HEK293 (cell line): Measurements from ENCODE around the gene CPT1C.
A peak's percentile ranks its signal among the peaks of the same experiment; 100 is the strongest.

Source experiments
- KLF10 ChIP-seq: fragments of 450-650 bp; IDR thresholded peaks from 2 replicates; pipeline ENCODE4 v1.5.1; 2018; ENCODE audit warnings: missing biosample characterization, mild to moderate bottlenecking, missing genetic modification characterization
- PRDM1 ChIP-seq: fragments of 450-650 bp; formaldehyde crosslinking; IDR thresholded peaks from 2 replicates; pipeline ENCODE4; 2016; ENCODE audit warnings: missing biosample characterization, missing genetic modification characterization
- TRIM28 ChIP-seq: IDR thresholded peaks from 2 replicates; pipeline ENCODE4 v1.6.1; 2011; ENCODE audit warnings: low read length, control low read depth, borderline replicate concordance
- ZBTB7A ChIP-seq: fragments of 450-650 bp; formaldehyde crosslinking; IDR thresholded peaks from 2 replicates; pipeline ENCODE4 v1.5.1; 2016; ENCODE audit warnings: low read depth, missing biosample characterization, missing genetic modification characterization
- ZNF2 ChIP-seq: fragments of 450-650 bp; formaldehyde crosslinking; IDR thresholded peaks from 2 replicates; pipeline ENCODE4 v1.5.1; 2016; ENCODE audit warnings: missing biosample characterization, missing genetic modification characterization
- ZNF292 ChIP-seq: fragments of 450-650 bp; formaldehyde crosslinking; IDR thresholded peaks from 2 replicates; pipeline ENCODE4 v1.5.1; 2016; ENCODE audit warnings: low read depth, missing biosample characterization, missing genetic modification characterization, borderline replicate concordance
- ZNF544 ChIP-seq: fragments of 450-650 bp; formaldehyde crosslinking; IDR thresholded peaks from 2 replicates; pipeline ENCODE4 v1.5.0; 2017; ENCODE audit warnings: missing biosample characterization, missing genetic modification characterization
- ZNF660 ChIP-seq: fragments of 450-650 bp; IDR thresholded peaks from 2 replicates; pipeline ENCODE4 v1.5.1; 2018; ENCODE audit warnings: missing biosample characterization, mild to moderate bottlenecking, missing genetic modification characterization
- TF ChIP-seq, protein P1 (sequence below): fragments of 450-650 bp; formaldehyde crosslinking; IDR thresholded peaks from 2 replicates; pipeline ENCODE4 v1.5.1; 2017; ENCODE audit warnings: missing biosample characterization, missing genetic modification characterization
- TF ChIP-seq, protein P2 (sequence below): fragments of 450-650 bp; formaldehyde crosslinking; IDR thresholded peaks from 2 replicates; pipeline ENCODE4 v1.5.1; 2017; ENCODE audit warnings: missing biosample characterization, missing genetic modification characterization
- TF ChIP-seq, protein P3 (sequence below): fragments of 450-650 bp; formaldehyde crosslinking; IDR thresholded peaks from 2 replicates; pipeline ENCODE4 v1.5.1; 2016; ENCODE audit warnings: missing biosample characterization, missing genetic modification characterization
- TF ChIP-seq, protein P4 (sequence below): fragments of 450-650 bp; formaldehyde crosslinking; IDR thresholded peaks from 2 replicates; pipeline ENCODE4 v1.5.1; 2016; ENCODE audit warnings: missing biosample characterization, missing genetic modification characterization
- TF ChIP-seq, protein P5 (sequence below): fragments of 450-650 bp; formaldehyde crosslinking; conservative IDR thresholded peaks from 2 replicates; pipeline ENCODE4 v1.5.1; 2016; ENCODE audit warnings: low read depth, missing biosample characterization, missing genetic modification characterization
- TF ChIP-seq, protein P6 (sequence below): fragments of 450-650 bp; formaldehyde crosslinking; IDR thresholded peaks from 2 replicates; pipeline ENCODE4 v1.5.1; 2016; ENCODE audit warnings: missing biosample characterization, missing genetic modification characterization
- TF ChIP-seq, protein P7 (sequence below): fragments of 450-650 bp; formaldehyde crosslinking; IDR thresholded peaks from 2 replicates; pipeline ENCODE4 v1.5.1; 2016; ENCODE audit warnings: missing biosample characterization, missing genetic modification characterization
- TF ChIP-seq, protein P8 (sequence below): fragments of 450-650 bp; formaldehyde crosslinking; IDR thresholded peaks from 2 replicates; pipeline ENCODE4 v1.5.1; 2017; ENCODE audit warnings: missing biosample characterization, missing genetic modification characterization
- TF ChIP-seq, protein P9 (sequence below): fragments of 450-650 bp; formaldehyde crosslinking; IDR thresholded peaks from 2 replicates; pipeline ENCODE4 v1.5.1; 2016; ENCODE audit warnings: missing biosample characterization, missing genetic modification characterization

CPT1C gene

DNA sequence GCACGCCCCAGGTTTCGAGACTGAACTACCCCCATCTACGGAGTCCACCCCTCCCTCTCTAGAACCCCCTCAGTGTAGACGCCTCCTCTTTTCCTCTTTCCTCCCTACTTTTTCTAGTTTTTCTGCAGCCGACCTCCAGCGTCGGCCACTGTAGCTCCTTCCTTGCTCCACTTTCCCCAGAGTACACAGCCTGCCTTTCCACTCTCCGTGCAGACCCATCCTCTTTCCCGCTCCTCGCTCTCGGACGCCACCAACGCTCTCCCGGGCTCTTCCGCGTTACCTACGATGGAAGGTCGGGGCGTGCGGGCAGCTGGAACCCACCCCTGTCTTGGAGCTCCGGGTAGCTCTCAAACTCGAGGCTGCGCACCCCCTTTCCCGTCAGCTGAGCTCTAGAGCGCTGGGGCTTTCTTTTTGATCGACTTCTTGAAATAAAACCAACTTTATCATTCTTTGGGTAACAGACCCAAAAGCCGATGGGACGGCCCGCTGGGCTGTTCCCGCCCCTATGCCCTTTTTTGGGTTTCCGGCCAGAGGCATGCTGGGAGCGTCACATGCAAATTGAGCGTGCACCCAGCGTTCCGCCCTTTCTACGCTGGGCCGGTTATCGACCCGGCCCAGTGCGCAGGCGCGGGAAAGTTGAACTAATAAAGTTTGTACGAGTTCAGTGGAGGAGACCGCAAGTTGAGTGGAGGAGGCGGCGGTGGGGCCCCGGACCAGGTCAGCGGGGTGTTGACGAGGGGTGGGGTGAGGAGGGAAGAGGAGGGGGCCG is 25.4 kb upstream of the CPT1C start, which contains the start of the genes BCL2L12 and IRF3 (continued):
- TF ChIP-seq, protein P1, sequence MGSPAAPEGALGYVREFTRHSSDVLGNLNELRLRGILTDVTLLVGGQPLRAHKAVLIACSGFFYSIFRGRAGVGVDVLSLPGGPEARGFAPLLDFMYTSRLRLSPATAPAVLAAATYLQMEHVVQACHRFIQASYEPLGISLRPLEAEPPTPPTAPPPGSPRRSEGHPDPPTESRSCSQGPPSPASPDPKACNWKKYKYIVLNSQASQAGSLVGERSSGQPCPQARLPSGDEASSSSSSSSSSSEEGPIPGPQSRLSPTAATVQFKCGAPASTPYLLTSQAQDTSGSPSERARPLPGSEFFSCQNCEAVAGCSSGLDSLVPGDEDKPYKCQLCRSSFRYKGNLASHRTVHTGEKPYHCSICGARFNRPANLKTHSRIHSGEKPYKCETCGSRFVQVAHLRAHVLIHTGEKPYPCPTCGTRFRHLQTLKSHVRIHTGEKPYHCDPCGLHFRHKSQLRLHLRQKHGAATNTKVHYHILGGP: no peak; the same call in 1 of the 2 replicates
- TF ChIP-seq, protein P2, sequence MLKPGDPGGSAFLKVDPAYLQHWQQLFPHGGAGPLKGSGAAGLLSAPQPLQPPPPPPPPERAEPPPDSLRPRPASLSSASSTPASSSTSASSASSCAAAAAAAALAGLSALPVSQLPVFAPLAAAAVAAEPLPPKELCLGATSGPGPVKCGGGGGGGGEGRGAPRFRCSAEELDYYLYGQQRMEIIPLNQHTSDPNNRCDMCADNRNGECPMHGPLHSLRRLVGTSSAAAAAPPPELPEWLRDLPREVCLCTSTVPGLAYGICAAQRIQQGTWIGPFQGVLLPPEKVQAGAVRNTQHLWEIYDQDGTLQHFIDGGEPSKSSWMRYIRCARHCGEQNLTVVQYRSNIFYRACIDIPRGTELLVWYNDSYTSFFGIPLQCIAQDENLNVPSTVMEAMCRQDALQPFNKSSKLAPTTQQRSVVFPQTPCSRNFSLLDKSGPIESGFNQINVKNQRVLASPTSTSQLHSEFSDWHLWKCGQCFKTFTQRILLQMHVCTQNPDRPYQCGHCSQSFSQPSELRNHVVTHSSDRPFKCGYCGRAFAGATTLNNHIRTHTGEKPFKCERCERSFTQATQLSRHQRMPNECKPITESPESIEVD (tag by site-specific recombination): no peak
- no peak for TF ChIP-seq KLF10 (tag by site-specific recombination)
- TF ChIP-seq ZBTB7A (tag by site-specific recombination): no peak
- no peak for TF ChIP-seq ZNF292 (tag by site-specific recombination)
- TF ChIP-seq, protein P3, sequence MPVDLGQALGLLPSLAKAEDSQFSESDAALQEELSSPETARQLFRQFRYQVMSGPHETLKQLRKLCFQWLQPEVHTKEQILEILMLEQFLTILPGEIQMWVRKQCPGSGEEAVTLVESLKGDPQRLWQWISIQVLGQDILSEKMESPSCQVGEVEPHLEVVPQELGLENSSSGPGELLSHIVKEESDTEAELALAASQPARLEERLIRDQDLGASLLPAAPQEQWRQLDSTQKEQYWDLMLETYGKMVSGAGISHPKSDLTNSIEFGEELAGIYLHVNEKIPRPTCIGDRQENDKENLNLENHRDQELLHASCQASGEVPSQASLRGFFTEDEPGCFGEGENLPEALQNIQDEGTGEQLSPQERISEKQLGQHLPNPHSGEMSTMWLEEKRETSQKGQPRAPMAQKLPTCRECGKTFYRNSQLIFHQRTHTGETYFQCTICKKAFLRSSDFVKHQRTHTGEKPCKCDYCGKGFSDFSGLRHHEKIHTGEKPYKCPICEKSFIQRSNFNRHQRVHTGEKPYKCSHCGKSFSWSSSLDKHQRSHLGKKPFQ: no peak
- no peak for TF ChIP-seq TRIM28
- 0 out of 2 replicates have a peak, but pooled peaks have one; percentile 33 for TF ChIP-seq ZNF2 (tag by site-specific recombination)
- TF ChIP-seq, protein P4, sequence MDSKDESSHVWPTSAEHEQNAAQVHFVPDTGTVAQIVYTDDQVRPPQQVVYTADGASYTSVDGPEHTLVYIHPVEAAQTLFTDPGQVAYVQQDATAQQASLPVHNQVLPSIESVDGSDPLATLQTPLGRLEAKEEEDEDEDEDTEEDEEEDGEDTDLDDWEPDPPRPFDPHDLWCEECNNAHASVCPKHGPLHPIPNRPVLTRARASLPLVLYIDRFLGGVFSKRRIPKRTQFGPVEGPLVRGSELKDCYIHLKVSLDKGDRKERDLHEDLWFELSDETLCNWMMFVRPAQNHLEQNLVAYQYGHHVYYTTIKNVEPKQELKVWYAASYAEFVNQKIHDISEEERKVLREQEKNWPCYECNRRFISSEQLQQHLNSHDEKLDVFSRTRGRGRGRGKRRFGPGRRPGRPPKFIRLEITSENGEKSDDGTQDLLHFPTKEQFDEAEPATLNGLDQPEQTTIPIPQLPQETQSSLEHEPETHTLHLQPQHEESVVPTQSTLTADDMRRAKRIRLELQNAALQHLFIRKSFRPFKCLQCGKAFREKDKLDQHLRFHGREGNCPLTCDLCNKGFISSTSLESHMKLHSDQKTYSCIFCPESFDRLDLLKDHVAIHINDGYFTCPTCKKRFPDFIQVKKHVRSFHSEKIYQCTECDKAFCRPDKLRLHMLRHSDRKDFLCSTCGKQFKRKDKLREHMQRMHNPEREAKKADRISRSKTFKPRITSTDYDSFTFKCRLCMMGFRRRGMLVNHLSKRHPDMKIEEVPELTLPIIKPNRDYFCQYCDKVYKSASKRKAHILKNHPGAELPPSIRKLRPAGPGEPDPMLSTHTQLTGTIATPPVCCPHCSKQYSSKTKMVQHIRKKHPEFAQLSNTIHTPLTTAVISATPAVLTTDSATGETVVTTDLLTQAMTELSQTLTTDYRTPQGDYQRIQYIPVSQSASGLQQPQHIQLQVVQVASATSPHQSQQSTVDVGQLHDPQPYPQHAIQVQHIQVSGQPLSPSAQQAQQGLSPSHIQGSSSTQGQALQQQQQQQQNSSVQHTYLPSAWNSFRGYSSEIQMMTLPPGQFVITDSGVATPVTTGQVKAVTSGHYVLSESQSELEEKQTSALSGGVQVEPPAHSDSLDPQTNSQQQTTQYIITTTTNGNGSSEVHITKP (tag by site-specific recombination): peak; percentile 98
- TF ChIP-seq ZNF544 (tag by site-specific recombination): no peak
- TF ChIP-seq, protein P5, sequence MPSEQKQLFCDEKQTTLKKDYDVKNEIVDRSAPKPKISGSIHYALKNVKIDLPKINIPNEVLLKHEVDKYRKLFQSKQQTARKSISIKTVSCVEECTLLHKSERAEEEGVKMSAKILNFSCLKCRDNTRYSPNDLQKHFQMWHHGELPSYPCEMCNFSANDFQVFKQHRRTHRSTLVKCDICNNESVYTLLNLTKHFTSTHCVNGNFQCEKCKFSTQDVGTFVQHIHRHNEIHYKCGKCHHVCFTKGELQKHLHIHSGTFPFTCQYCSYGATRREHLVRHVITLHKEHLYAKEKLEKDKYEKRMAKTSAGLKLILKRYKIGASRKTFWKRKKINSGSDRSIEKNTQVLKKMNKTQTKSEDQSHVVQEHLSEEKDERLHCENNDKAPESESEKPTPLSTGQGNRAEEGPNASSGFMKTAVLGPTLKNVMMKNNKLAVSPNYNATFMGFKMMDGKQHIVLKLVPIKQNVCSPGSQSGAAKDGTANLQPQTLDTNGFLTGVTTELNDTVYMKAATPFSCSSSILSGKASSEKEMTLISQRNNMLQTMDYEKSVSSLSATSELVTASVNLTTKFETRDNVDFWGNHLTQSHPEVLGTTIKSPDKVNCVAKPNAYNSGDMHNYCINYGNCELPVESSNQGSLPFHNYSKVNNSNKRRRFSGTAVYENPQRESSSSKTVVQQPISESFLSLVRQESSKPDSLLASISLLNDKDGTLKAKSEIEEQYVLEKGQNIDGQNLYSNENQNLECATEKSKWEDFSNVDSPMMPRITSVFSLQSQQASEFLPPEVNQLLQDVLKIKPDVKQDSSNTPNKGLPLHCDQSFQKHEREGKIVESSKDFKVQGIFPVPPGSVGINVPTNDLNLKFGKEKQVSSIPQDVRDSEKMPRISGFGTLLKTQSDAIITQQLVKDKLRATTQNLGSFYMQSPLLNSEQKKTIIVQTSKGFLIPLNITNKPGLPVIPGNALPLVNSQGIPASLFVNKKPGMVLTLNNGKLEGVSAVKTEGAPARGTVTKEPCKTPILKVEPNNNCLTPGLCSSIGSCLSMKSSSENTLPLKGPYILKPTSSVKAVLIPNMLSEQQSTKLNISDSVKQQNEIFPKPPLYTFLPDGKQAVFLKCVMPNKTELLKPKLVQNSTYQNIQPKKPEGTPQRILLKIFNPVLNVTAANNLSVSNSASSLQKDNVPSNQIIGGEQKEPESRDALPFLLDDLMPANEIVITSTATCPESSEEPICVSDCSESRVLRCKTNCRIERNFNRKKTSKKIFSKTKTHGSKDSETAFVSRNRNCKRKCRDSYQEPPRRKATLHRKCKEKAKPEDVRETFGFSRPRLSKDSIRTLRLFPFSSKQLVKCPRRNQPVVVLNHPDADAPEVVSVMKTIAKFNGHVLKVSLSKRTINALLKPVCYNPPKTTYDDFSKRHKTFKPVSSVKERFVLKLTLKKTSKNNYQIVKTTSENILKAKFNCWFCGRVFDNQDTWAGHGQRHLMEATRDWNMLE (tag by site-specific recombination): no peak
- TF ChIP-seq, protein P6, sequence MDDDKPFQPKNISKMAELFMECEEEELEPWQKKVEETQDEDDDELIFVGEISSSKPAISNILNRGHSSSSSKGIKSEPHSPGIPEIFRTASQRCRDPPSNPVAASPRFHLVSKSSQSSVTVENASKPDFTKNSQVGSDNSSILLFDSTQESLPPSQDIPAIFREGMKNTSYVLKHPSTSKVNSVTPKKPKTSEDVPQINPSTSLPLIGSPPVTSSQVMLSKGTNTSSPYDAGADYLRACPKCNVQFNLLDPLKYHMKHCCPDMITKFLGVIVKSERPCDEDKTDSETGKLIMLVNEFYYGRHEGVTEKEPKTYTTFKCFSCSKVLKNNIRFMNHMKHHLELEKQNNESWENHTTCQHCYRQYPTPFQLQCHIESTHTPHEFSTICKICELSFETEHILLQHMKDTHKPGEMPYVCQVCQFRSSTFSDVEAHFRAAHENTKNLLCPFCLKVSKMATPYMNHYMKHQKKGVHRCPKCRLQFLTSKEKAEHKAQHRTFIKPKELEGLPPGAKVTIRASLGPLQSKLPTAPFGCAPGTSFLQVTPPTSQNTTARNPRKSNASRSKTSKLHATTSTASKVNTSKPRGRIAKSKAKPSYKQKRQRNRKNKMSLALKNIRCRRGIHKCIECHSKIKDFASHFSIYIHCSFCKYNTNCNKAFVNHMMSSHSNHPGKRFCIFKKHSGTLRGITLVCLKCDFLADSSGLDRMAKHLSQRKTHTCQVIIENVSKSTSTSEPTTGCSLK (tag by site-specific recombination): no peak
- TF ChIP-seq, protein P7, sequence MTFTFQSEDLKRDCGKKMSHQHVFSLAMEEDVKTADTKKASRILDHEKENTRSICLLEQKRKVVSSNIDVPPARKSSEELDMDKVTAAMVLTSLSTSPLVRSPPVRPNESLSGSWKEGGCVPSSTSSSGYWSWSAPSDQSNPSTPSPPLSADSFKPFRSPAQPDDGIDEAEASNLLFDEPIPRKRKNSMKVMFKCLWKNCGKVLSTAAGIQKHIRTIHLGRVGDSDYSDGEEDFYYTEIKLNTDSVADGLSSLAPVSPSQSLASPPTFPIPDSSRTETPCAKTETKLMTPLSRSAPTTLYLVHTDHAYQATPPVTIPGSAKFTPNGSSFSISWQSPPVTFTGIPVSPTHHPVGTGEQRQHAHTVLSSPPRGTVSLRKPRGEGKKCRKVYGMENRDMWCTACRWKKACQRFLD: no peak
- TF ChIP-seq PRDM1 (tag by site-specific recombination): no peak
- TF ChIP-seq, protein P8, sequence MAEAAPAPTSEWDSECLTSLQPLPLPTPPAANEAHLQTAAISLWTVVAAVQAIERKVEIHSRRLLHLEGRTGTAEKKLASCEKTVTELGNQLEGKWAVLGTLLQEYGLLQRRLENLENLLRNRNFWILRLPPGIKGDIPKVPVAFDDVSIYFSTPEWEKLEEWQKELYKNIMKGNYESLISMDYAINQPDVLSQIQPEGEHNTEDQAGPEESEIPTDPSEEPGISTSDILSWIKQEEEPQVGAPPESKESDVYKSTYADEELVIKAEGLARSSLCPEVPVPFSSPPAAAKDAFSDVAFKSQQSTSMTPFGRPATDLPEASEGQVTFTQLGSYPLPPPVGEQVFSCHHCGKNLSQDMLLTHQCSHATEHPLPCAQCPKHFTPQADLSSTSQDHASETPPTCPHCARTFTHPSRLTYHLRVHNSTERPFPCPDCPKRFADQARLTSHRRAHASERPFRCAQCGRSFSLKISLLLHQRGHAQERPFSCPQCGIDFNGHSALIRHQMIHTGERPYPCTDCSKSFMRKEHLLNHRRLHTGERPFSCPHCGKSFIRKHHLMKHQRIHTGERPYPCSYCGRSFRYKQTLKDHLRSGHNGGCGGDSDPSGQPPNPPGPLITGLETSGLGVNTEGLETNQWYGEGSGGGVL (tag by site-specific recombination): peak; percentile 88
- TF ChIP-seq, protein P9, sequence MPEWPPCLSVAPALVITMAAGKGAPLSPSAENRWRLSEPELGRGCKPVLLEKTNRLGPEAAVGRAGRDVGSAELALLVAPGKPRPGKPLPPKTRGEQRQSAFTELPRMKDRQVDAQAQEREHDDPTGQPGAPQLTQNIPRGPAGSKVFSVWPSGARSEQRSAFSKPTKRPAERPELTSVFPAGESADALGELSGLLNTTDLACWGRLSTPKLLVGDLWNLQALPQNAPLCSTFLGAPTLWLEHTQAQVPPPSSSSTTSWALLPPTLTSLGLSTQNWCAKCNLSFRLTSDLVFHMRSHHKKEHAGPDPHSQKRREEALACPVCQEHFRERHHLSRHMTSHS: no peak
- TF ChIP-seq ZNF660 (tag by site-specific recombination): peak; percentile 36; the same call in 1 of the 2 replicates
